T-cell (primary cell): ENCODE measurements around the gene NRSN2. TPM values are rescaled to one million over a fixed set of nuclear protein-coding genes. Genes with fewer than 3 reads are reported as not detected.
"Not testable (repeated sequence)": the region's sequence is repeated elsewhere in the genome, so short reads cannot be mapped to it uniquely, and the experiment has no call there.

Source experiments
- ATAC-seq, 4 experiments: fragments of 200-7000 bp in 3 of 4; fragments of 150-1000 bp in 1 of 4; cut with Tn5 transposase; replicated peaks in 1 of 4; 1 replicate in 3 of 4; 2 replicates in 1 of 4; pipeline ENCODE4 v1.10.0; 2021; ENCODE audit warnings: moderate library complexity in 3 of 4, mild to moderate bottlenecking in 2 of 4, moderate number of reproducible peaks in 1 of 4
- CTCF ChIA-PET, 2 donors: fragments of 300-600 bp; sonication (Branson Sonifier 250); formaldehyde crosslinking; loops; one replicate each; lab custom pipeline; 2022; ENCODE audit warnings: antibody characterized with exemption in 2 of 2; lab: Charles Lee
- POLR2A ChIA-PET, 2 donors: fragments of 300-600 bp; sonication (Branson Sonifier 250); formaldehyde crosslinking; loops; one replicate each; lab custom pipeline; 2022; ENCODE audit warnings: antibody characterized with exemption in 2 of 2; lab: Charles Lee
- DNase-seq, 35 experiments: peaks; one replicate each; pipeline versions ENCODE4 v3.0.0 to v3.0.0-alpha.2; 2013 to 2023
- H3K27ac ChIP-seq: one replicate; pipeline ENCODE4 v1.5.1; 2013; ENCODE audit warnings: low read length
- H3K27me3 ChIP-seq, 2 experiments: replicated peaks in 1 of 2; 1 replicate in 1 of 2; 2 replicates in 1 of 2; pipeline versions ENCODE4 v1.6.1 to v1.7.0; 2013; ENCODE audit warnings: low read length in 1 of 2, mixed read lengths in 1 of 2; ENCODE audit not compliant: control insufficient read depth in 2 of 2, insufficient read depth in 2 of 2; ENCODE audit errors: extremely low read depth in 1 of 2
- H3K36me3 ChIP-seq, 2 donors: 1 replicate in 1 of 2; 2 replicates in 1 of 2; pipeline versions ENCODE4 v1.6.1 to v1.7.0; 2013; ENCODE audit warnings: low read length in 1 of 2; ENCODE audit not compliant: control insufficient read depth in 2 of 2, insufficient read depth in 1 of 2; ENCODE audit errors: extremely low read depth in 1 of 2
- H3K4me1 ChIP-seq, 2 experiments: 1 replicate in 1 of 2; 2 replicates in 1 of 2; pipeline versions ENCODE4 v1.6.1 to v1.7.0; 2013; ENCODE audit warnings: low read length in 2 of 2, mixed read lengths in 1 of 2; ENCODE audit not compliant: insufficient read depth in 2 of 2, control insufficient read depth in 1 of 2; ENCODE audit errors: extremely low read depth in 1 of 2
- H3K4me3 ChIP-seq, 2 donors: 1 replicate in 1 of 2; 2 replicates in 1 of 2; pipeline versions ENCODE4 v1.5.1 to v1.7.0; 2013; ENCODE audit warnings: mild to moderate bottlenecking in 2 of 2, low read length in 1 of 2, moderate library complexity in 1 of 2; ENCODE audit not compliant: control insufficient read depth in 1 of 2; ENCODE audit errors: extremely low read depth in 1 of 2
- H3K9me3 ChIP-seq: 2 replicates; pipeline ENCODE4 v1.7.0; 2013
- H3K27ac Mint-ChIP-seq, 2 donors: one replicate each; pipeline ENCODE4 v1.8.0; 2020 to 2021; ENCODE audit warnings: mild to moderate bottlenecking in 2 of 2, mixed read lengths in 2 of 2
- H3K27me3 Mint-ChIP-seq, 2 donors: one replicate each; pipeline ENCODE4 v1.8.0; 2021 to 2022; ENCODE audit warnings: mixed read lengths in 2 of 2
- H3K36me3 Mint-ChIP-seq: one replicate; pipeline ENCODE4 v1.8.0; 2021; ENCODE audit warnings: mixed read lengths
- H3K4me1 Mint-ChIP-seq, 3 donors: one replicate each; pipeline ENCODE4 v1.8.0; 2020 to 2022; ENCODE audit warnings: mixed read lengths in 3 of 3, mild to moderate bottlenecking in 1 of 3
- H3K4me3 Mint-ChIP-seq, 3 donors: one replicate each; pipeline ENCODE4 v1.8.0; 2020 to 2022; ENCODE audit warnings: mild to moderate bottlenecking in 3 of 3, mixed read lengths in 3 of 3, moderate library complexity in 3 of 3
- H3K9me3 Mint-ChIP-seq, 3 donors: one replicate each; pipeline ENCODE4 v1.8.0; 2020 to 2022; ENCODE audit warnings: mixed read lengths in 3 of 3
- whole genome bisulfite sequencing: methylation state at CpG from one replicate; pipeline ENCODE4 v1.1.5; 2013; ENCODE audit warnings: missing lambda C conversion rate; ENCODE audit not compliant: insufficient coverage; 5-methylcytosine and 5-hydroxymethylcytosine counted together
- total RNA-seq, 35 experiments: library from RNA in 6 of 35; stranded (reverse) in 6 of 35; fragments of 120-200 nt in 1 of 35; gene quantifications; one replicate each; pipeline versions ENCODE4 v1.2.1 to v1.2.4 and lab custom pipeline; 2013 to 2026

Gene NRSN2
- total RNA-seq, 5 donors from 2014 or later (not counting 1 experiment from before 2014, with no cell fraction given) = 0.70 to 1.8 (median 1.3) TPM

GRCh38 chr20:385448-385847 is 38.5 kb downstream of the NRSN2 start:
- peaks cover 19 to 32% of the 10 kb centered on the region in 2 donors for H3K36me3 ChIP-seq
- H3K27ac ChIP-seq = no peak overlapping the region
- Mint-ChIP-seq H3K4me3 (no peak overlapping the region), H3K27me3 (no peaks in the 10 kb centered on the region), H3K27ac (no peak overlapping the region), H3K36me3 (peaks cover 33% of the 10 kb centered on the region), H3K9me3 (no peaks in the 10 kb centered on the region), H3K4me1 (peaks cover 8 to 20% (median 15%) of the 10 kb centered on the region in 3 donors)
- no peaks in the 10 kb centered on the region for H3K27me3 ChIP-seq
- DNase-seq (no peak), ATAC-seq (no peak)
- ChIA-PET CTCF (interaction anchor here in 1 of 2 donors (0.6 kb wide), 1 partner anchor 20 kb away, joined by 4 read pairs; no protein-coding TSS in a partner anchor), POLR2A (no interaction called here)
- H3K4me1 ChIP-seq = peaks cover 2 to 9% of the 10 kb centered on the region in 2 experiments
- H3K9me3 ChIP-seq = no peaks in the 10 kb centered on the region
- WGBS = no CpG with 5 or more reads among the region's 5 CpGs
- no peak overlapping the region for H3K4me3 ChIP-seq

GRCh38 chr20:386634-387033 is 39.7 kb downstream of the NRSN2 start:
- H3K27ac ChIP-seq, H3K9me3 Mint-ChIP-seq, H3K4me3 ChIP-seq, H3K27me3 ChIP-seq, H3K4me3 Mint-ChIP-seq, DNase-seq, POLR2A ChIA-PET, H3K27me3 Mint-ChIP-seq, H3K4me1 ChIP-seq, ATAC-seq, H3K9me3 ChIP-seq, H3K27ac Mint-ChIP-seq: not testable (repeated sequence)
- H3K36me3 ChIP-seq = peaks cover 28 to 41% of the 10 kb centered on the region in 2 donors
- Mint-ChIP-seq H3K4me1 (peaks cover 8 to 20% (median 15%) of the 10 kb centered on the region in 3 donors), H3K36me3 (peaks cover 38% of the 10 kb centered on the region)
- WGBS = 100% methylated on average over 2 of the region's 8 CpGs
- CTCF ChIA-PET = interaction anchor here in 1 of 2 donors (0.6 kb wide), 1 partner anchor 9 kb away, joined by 3 read pairs; no protein-coding TSS in a partner anchor

- no peak overlapping the region for H3K27ac Mint-ChIP-seq
- ChIA-PET CTCF (no interaction called here), POLR2A (interaction anchor here in 1 of 2 donors (0.6 kb wide), 1 partner anchor 48 kb away, joined by 3 read pairs; no protein-coding TSS in a partner anchor)
- DNase-seq (no peak), ATAC-seq (no peak)
- H3K27me3 Mint-ChIP-seq = no peaks in the 10 kb centered on the region
- H3K4me1 Mint-ChIP-seq = peaks cover 4 to 20% (median 11%) of the 10 kb centered on the region in 3 donors
- Histone ChIP-seq H3K27me3 (no peaks in the 10 kb centered on the region), H3K27ac (no peak overlapping the region), H3K4me1 (no peaks in the 10 kb centered on the region), H3K9me3 (no peaks in the 10 kb centered on the region), H3K36me3 (peaks cover 28 to 46% of the 10 kb centered on the region in 2 donors), H3K4me3 (no peak overlapping the region)
- peaks cover 41% of the 10 kb centered on the region for H3K36me3 Mint-ChIP-seq
- WGBS = no CpG with 5 or more reads among the region's 3 CpGs
- H3K4me3 Mint-ChIP-seq = no peak overlapping the region
- H3K9me3 Mint-ChIP-seq = no peaks in the 10 kb centered on the region
These were observed 40.6 kb downstream of the NRSN2 start for GRCh38 chr20:387520-387919.

GRCh38 chr20:388034-388994 is 41.4 kb downstream of the NRSN2 start:
- H3K4me3 Mint-ChIP-seq = no peak overlapping the region
- no peak for DNase-seq
- 98% methylated on average over 21 of the region's 21 CpGs for WGBS
- Histone ChIP-seq H3K27ac (no peak overlapping the region), H3K4me1 (no peaks in the 10 kb centered on the region), H3K4me3 (no peak overlapping the region), H3K9me3 (no peaks in the 10 kb centered on the region), H3K36me3 (peaks cover 28 to 49% of the 10 kb centered on the region in 2 donors), H3K27me3 (no peaks in the 10 kb centered on the region)
- ChIA-PET POLR2A (interaction anchor here in 1 of 2 donors (0.8 kb wide), 1 partner anchor 261 kb away, joined by 3 read pairs; no protein-coding TSS in a partner anchor), CTCF (no interaction called here)
- peaks cover 49% of the 10 kb centered on the region for H3K36me3 Mint-ChIP-seq
- H3K9me3 Mint-ChIP-seq = no peaks in the 10 kb centered on the region
- H3K27me3 Mint-ChIP-seq = no peaks in the 10 kb centered on the region
- no peak overlapping the region for H3K27ac Mint-ChIP-seq
- H3K4me1 Mint-ChIP-seq = peaks cover 0 to 16% (median 10%) of the 10 kb centered on the region in 3 donors
- no peak for ATAC-seq

GRCh38 chr20:389220-389619 is 42.3 kb downstream of the NRSN2 start:
- ATAC-seq (no peak), DNase-seq (no peak)
- Histone ChIP-seq H3K9me3 (no peaks in the 10 kb centered on the region), H3K4me1 (no peaks in the 10 kb centered on the region), H3K36me3 (peaks cover 28 to 54% of the 10 kb centered on the region in 2 donors), H3K27ac (no peak overlapping the region), H3K27me3 (no peaks in the 10 kb centered on the region), H3K4me3 (no peak overlapping the region)
- WGBS = 94% methylated on average over 6 of the region's 6 CpGs
- peaks cover 0 to 8% (median 2%) of the 10 kb centered on the region in 3 donors for H3K4me1 Mint-ChIP-seq
- no peaks in the 10 kb centered on the region for H3K9me3 Mint-ChIP-seq
- H3K27me3 Mint-ChIP-seq = no peaks in the 10 kb centered on the region
- CTCF ChIA-PET = no interaction called here
- POLR2A ChIA-PET = no interaction called here
- H3K4me3 Mint-ChIP-seq = no peak overlapping the region
- no peak overlapping the region for H3K27ac Mint-ChIP-seq
- H3K36me3 Mint-ChIP-seq = peaks cover 54% of the 10 kb centered on the region

- peaks cover 28 to 67% of the 10 kb centered on the region in 2 donors for H3K36me3 ChIP-seq
- no peak overlapping the region for H3K27ac Mint-ChIP-seq
- H3K27ac ChIP-seq = no peak overlapping the region
- no peaks in the 10 kb centered on the region for H3K27me3 Mint-ChIP-seq
- no peak overlapping the region for H3K4me3 Mint-ChIP-seq
- H3K9me3 ChIP-seq = no peaks in the 10 kb centered on the region
- H3K4me1 Mint-ChIP-seq = peaks cover 0 to 4% (median 0%) of the 10 kb centered on the region in 3 donors
- 98% methylated on average over 27 of the region's 29 CpGs for WGBS
- DNase-seq (no peak), ATAC-seq (no peak)
- no peaks in the 10 kb centered on the region for H3K27me3 ChIP-seq
- H3K36me3 Mint-ChIP-seq = peaks cover 53% of the 10 kb centered on the region
- CTCF ChIA-PET = no interaction called here
- no peaks in the 10 kb centered on the region for H3K9me3 Mint-ChIP-seq
- no peak overlapping the region for H3K4me3 ChIP-seq
- POLR2A ChIA-PET = no interaction called here
- H3K4me1 ChIP-seq = no peaks in the 10 kb centered on the region
These were observed 44.3 kb downstream of the NRSN2 start for GRCh38 chr20:391041-391711.
